T-cell (primary cell): ENCODE data around the gene TECTA. TPM values are rescaled to one million over a fixed set of nuclear protein-coding genes. Genes with fewer than 3 reads are reported as not detected.

Experiments used
- ATAC-seq, 4 experiments: fragments of 200-7000 bp in 3 of 4; fragments of 150-1000 bp in 1 of 4; cut with Tn5 transposase; replicated peaks in 1 of 4; 1 replicate in 3 of 4; 2 replicates in 1 of 4; pipeline ENCODE4 v1.10.0; 2021; ENCODE audit warnings: moderate library complexity in 3 of 4, mild to moderate bottlenecking in 2 of 4, moderate number of reproducible peaks in 1 of 4
- CTCF ChIA-PET, 2 donors: fragments of 300-600 bp; sonication (Branson Sonifier 250); formaldehyde crosslinking; loops; one replicate each; lab custom pipeline; 2022; ENCODE audit warnings: antibody characterized with exemption in 2 of 2; lab: Charles Lee
- POLR2A ChIA-PET, 2 donors: fragments of 300-600 bp; sonication (Branson Sonifier 250); formaldehyde crosslinking; loops; one replicate each; lab custom pipeline; 2022; ENCODE audit warnings: antibody characterized with exemption in 2 of 2; lab: Charles Lee
- DNase-seq, 35 experiments: peaks; one replicate each; pipeline versions ENCODE4 v3.0.0 to v3.0.0-alpha.2; 2013 to 2023
- H3K27ac ChIP-seq: one replicate; pipeline ENCODE4 v1.5.1; 2013; ENCODE audit warnings: low read length
- H3K27me3 ChIP-seq, 2 experiments: replicated peaks in 1 of 2; 1 replicate in 1 of 2; 2 replicates in 1 of 2; pipeline versions ENCODE4 v1.6.1 to v1.7.0; 2013; ENCODE audit warnings: low read length in 1 of 2, mixed read lengths in 1 of 2; ENCODE audit not compliant: control insufficient read depth in 2 of 2, insufficient read depth in 2 of 2; ENCODE audit errors: extremely low read depth in 1 of 2
- H3K36me3 ChIP-seq, 2 donors: 1 replicate in 1 of 2; 2 replicates in 1 of 2; pipeline versions ENCODE4 v1.6.1 to v1.7.0; 2013; ENCODE audit warnings: low read length in 1 of 2; ENCODE audit not compliant: control insufficient read depth in 2 of 2, insufficient read depth in 1 of 2; ENCODE audit errors: extremely low read depth in 1 of 2
- H3K4me1 ChIP-seq, 2 experiments: 1 replicate in 1 of 2; 2 replicates in 1 of 2; pipeline versions ENCODE4 v1.6.1 to v1.7.0; 2013; ENCODE audit warnings: low read length in 2 of 2, mixed read lengths in 1 of 2; ENCODE audit not compliant: insufficient read depth in 2 of 2, control insufficient read depth in 1 of 2; ENCODE audit errors: extremely low read depth in 1 of 2
- H3K4me3 ChIP-seq, 2 donors: 1 replicate in 1 of 2; 2 replicates in 1 of 2; pipeline versions ENCODE4 v1.5.1 to v1.7.0; 2013; ENCODE audit warnings: mild to moderate bottlenecking in 2 of 2, low read length in 1 of 2, moderate library complexity in 1 of 2; ENCODE audit not compliant: control insufficient read depth in 1 of 2; ENCODE audit errors: extremely low read depth in 1 of 2
- H3K9me3 ChIP-seq: 2 replicates; pipeline ENCODE4 v1.7.0; 2013
- H3K27ac Mint-ChIP-seq, 2 donors: one replicate each; pipeline ENCODE4 v1.8.0; 2020 to 2021; ENCODE audit warnings: mild to moderate bottlenecking in 2 of 2, mixed read lengths in 2 of 2
- H3K27me3 Mint-ChIP-seq, 2 donors: one replicate each; pipeline ENCODE4 v1.8.0; 2021 to 2022; ENCODE audit warnings: mixed read lengths in 2 of 2
- H3K36me3 Mint-ChIP-seq: one replicate; pipeline ENCODE4 v1.8.0; 2021; ENCODE audit warnings: mixed read lengths
- H3K4me1 Mint-ChIP-seq, 3 donors: one replicate each; pipeline ENCODE4 v1.8.0; 2020 to 2022; ENCODE audit warnings: mixed read lengths in 3 of 3, mild to moderate bottlenecking in 1 of 3
- H3K4me3 Mint-ChIP-seq, 3 donors: one replicate each; pipeline ENCODE4 v1.8.0; 2020 to 2022; ENCODE audit warnings: mild to moderate bottlenecking in 3 of 3, mixed read lengths in 3 of 3, moderate library complexity in 3 of 3
- H3K9me3 Mint-ChIP-seq, 3 donors: one replicate each; pipeline ENCODE4 v1.8.0; 2020 to 2022; ENCODE audit warnings: mixed read lengths in 3 of 3
- WGBS: methylation state at CpG from one replicate; pipeline ENCODE4 v1.1.5; 2013; ENCODE audit warnings: missing lambda C conversion rate; ENCODE audit not compliant: insufficient coverage; 5-methylcytosine and 5-hydroxymethylcytosine counted together
- total RNA-seq, 35 experiments: library from RNA in 6 of 35; stranded (reverse) in 6 of 35; fragments of 120-200 nt in 1 of 35; gene quantifications; one replicate each; pipeline versions ENCODE4 v1.2.1 to v1.2.4 and lab custom pipeline; 2013 to 2026

The TECTA gene, protein sequence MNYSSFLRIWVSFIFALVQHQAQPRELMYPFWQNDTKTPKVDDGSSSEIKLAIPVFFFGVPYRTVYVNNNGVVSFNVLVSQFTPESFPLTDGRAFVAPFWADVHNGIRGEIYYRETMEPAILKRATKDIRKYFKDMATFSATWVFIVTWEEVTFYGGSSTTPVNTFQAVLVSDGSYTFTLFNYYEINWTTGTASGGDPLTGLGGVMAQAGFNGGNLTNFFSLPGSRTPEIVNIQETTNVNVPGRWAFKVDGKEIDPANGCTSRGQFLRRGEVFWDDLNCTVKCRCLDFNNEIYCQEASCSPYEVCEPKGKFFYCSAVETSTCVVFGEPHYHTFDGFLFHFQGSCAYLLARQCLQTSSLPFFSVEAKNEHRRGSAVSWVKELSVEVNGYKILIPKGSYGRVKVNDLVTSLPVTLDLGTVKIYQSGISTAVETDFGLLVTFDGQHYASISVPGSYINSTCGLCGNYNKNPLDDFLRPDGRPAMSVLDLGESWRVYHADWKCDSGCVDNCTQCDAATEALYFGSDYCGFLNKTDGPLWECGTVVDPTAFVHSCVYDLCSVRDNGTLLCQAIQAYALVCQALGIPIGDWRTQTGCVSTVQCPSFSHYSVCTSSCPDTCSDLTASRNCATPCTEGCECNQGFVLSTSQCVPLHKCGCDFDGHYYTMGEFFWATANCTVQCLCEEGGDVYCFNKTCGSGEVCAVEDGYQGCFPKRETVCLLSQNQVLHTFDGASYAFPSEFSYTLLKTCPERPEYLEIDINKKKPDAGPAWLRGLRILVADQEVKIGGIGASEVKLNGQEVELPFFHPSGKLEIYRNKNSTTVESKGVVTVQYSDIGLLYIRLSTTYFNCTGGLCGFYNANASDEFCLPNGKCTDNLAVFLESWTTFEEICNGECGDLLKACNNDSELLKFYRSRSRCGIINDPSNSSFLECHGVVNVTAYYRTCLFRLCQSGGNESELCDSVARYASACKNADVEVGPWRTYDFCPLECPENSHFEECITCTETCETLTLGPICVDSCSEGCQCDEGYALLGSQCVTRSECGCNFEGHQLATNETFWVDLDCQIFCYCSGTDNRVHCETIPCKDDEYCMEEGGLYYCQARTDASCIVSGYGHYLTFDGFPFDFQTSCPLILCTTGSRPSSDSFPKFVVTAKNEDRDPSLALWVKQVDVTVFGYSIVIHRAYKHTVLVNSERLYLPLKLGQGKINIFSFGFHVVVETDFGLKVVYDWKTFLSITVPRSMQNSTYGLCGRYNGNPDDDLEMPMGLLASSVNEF (N-terminal part only)
- total RNA-seq (under 1 TPM; 0.30 to 0.60 (median 0.50) TPM), total RNA-seq (lab: John Stamatoyannopoulos, UW) (0.06 to 1.7 (median 0.55) reads per million in 29 experiments)
- total RNA-seq (2013): 0.26 TPM

DNA sequence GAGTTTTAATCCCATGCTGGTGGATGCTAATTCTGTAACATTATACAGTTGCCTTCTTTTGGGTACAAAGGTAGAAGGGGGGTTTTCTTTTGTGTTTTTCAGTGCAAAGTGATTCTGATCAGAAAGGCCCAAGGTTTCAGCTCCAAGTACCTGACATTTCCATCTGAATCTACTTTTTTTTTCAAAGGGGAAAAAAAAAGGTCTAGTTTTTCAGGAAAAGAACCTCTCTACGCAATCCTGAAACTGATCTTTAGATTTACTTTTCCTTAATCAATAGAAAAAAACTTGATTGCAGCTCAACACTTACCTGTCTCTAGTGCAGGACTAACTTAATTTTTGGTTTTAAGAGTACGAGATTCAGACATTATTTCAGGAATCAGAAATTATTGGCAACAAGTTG is at the start of gene TECTA:
Gene TECTA (plus strand): TSS at position 301 of the 400 bp plus-strand sequence. CDS start 1,423 bp downstream, outside the sequence.
- H3K9me3 Mint-ChIP-seq: no peaks in the 10 kb centered on the region

GRCh38 chr11:121053244-121053643 is 47.8 kb upstream of the TECTA start:
- Histone ChIP-seq H3K9me3 (no peaks in the 10 kb centered on the region), H3K36me3 (peaks cover 0 to 34% of the 10 kb centered on the region in 2 donors), H3K27me3 (no peaks in the 10 kb centered on the region), H3K27ac (no peak overlapping the region), H3K4me3 (no peak overlapping the region), H3K4me1 (no peaks in the 10 kb centered on the region)
- H3K4me1 Mint-ChIP-seq: no peaks in the 10 kb centered on the region
- DNase-seq (no peak), ATAC-seq (no peak)
- ChIA-PET POLR2A (interaction anchor here in 1 of 2 donors (0.6 kb wide), 1 partner anchor 10 kb away, joined by 3 read pairs; no protein-coding TSS in a partner anchor), CTCF (no interaction called here)
- H3K4me3 Mint-ChIP-seq: no peak overlapping the region
- H3K27me3 Mint-ChIP-seq: no peaks in the 10 kb centered on the region
- no peak overlapping the region for H3K27ac Mint-ChIP-seq
- peaks cover 71% of the 10 kb centered on the region for H3K36me3 Mint-ChIP-seq
- H3K9me3 Mint-ChIP-seq: no peaks in the 10 kb centered on the region
- WGBS: 100% methylated on average over 3 of the region's 4 CpGs

More for the DNA sequence above, at the start of gene TECTA:
- ATAC-seq: no peak
- Histone ChIP-seq H3K27ac (no peak within 1 kb of the TSS), H3K4me3 (no peak within 1 kb of the TSS), H3K27me3 (no peaks in the 10 kb centered on the region), H3K9me3 (no peaks in the 10 kb centered on the region), H3K4me1 (no peaks in the 10 kb centered on the region), H3K36me3 (no peaks in the 10 kb centered on the region)
- H3K4me3 Mint-ChIP-seq: no peak within 1 kb of the TSS
- WGBS: no CpG with 5 or more reads among the region's 2 CpGs
- no peak for DNase-seq
- H3K4me1 Mint-ChIP-seq: no peaks in the 10 kb centered on the region
- peaks cover 0 to 3% of the 10 kb centered on the region in 2 donors for H3K27me3 Mint-ChIP-seq
- no peak within 1 kb of the TSS for H3K27ac Mint-ChIP-seq
- H3K36me3 Mint-ChIP-seq: no peaks in the 10 kb centered on the region
- POLR2A ChIA-PET: no interaction called here
- CTCF ChIA-PET: no interaction called here

- H3K4me1 ChIP-seq: no peaks in the 10 kb centered on the region
- Mint-ChIP-seq H3K4me1 (no peaks in the 10 kb centered on the region), H3K9me3 (no peaks in the 10 kb centered on the region), H3K36me3 (peaks cover 71% of the 10 kb centered on the region), H3K27ac (no peak overlapping the region), H3K27me3 (no peaks in the 10 kb centered on the region), H3K4me3 (no peak overlapping the region)
- H3K27me3 ChIP-seq: no peaks in the 10 kb centered on the region
- no peaks in the 10 kb centered on the region for H3K9me3 ChIP-seq
- DNase-seq (no peak), ATAC-seq (no peak)
- ChIA-PET CTCF (no interaction called here), POLR2A (no interaction called here)
- H3K27ac ChIP-seq: no peak overlapping the region
- no CpG with 5 or more reads among the region's 2 CpGs for WGBS
- peaks cover 0 to 34% of the 10 kb centered on the region in 2 donors for H3K36me3 ChIP-seq
- H3K4me3 ChIP-seq: no peak overlapping the region
Measured at GRCh38 chr11:121054266-121054665, 46.8 kb upstream of the TECTA start.

GRCh38 chr11:121055076-121055475 is 46.0 kb upstream of the TECTA start:
- CTCF ChIA-PET: no interaction called here

DNA sequence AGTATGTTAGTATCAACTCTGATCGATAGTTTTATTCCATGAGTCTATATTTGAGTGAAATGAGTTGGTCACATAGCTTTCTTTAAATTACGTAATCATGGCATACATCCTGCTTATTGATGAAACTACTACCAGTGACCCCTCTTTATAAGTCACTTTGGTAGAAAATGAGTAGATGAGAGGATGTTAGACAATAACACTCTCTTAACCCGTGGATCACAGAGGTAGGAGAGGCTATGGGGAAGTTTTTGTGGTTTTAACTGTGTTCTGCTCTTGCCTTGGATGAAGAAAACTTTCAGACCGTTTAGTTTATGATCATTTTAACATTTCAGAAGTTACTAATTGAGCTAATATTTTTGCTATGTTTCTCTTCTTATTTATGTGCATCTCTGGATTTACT is 43.1 kb upstream of the TECTA start:
- CTCF ChIA-PET: no interaction called here
- POLR2A ChIA-PET: no interaction called here
- Histone ChIP-seq H3K9me3 (no peaks in the 10 kb centered on the region), H3K36me3 (peaks cover 0 to 36% of the 10 kb centered on the region in 2 donors), H3K27me3 (no peaks in the 10 kb centered on the region), H3K4me3 (no peak overlapping the region), H3K27ac (no peak overlapping the region), H3K4me1 (no peaks in the 10 kb centered on the region)
- Mint-ChIP-seq H3K4me1 (no peaks in the 10 kb centered on the region), H3K9me3 (no peaks in the 10 kb centered on the region), H3K4me3 (no peak overlapping the region), H3K27ac (no peak overlapping the region), H3K36me3 (peaks cover 75% of the 10 kb centered on the region), H3K27me3 (no peaks in the 10 kb centered on the region)
- ATAC-seq (no peak), DNase-seq (no peak)
- no CpG with 5 or more reads among the region's 4 CpGs for whole genome bisulfite sequencing

More at GRCh38 chr11:121055076-121055475, 46.0 kb upstream of the TECTA start:
- WGBS: no CpG with 5 or more reads among the region's 3 CpGs
- no peaks in the 10 kb centered on the region for H3K4me1 Mint-ChIP-seq
- no peak overlapping the region for H3K4me3 ChIP-seq
- peaks cover 71% of the 10 kb centered on the region for H3K36me3 Mint-ChIP-seq
- H3K27me3 ChIP-seq: no peaks in the 10 kb centered on the region
- H3K27ac ChIP-seq: no peak overlapping the region
- ATAC-seq (no peak), DNase-seq (no peak)
- H3K9me3 Mint-ChIP-seq: no peaks in the 10 kb centered on the region
- H3K27ac Mint-ChIP-seq: no peak overlapping the region
- no peaks in the 10 kb centered on the region for H3K27me3 Mint-ChIP-seq
- H3K9me3 ChIP-seq: no peaks in the 10 kb centered on the region
- POLR2A ChIA-PET: interaction anchor here in 1 of 2 donors (0.6 kb wide), 1 partner anchor 11 kb away, joined by 3 read pairs; no protein-coding TSS in a partner anchor
- H3K4me1 ChIP-seq: no peaks in the 10 kb centered on the region
- H3K36me3 ChIP-seq: peaks cover 0 to 34% of the 10 kb centered on the region in 2 donors
- H3K4me3 Mint-ChIP-seq: no peak overlapping the region

DNA sequence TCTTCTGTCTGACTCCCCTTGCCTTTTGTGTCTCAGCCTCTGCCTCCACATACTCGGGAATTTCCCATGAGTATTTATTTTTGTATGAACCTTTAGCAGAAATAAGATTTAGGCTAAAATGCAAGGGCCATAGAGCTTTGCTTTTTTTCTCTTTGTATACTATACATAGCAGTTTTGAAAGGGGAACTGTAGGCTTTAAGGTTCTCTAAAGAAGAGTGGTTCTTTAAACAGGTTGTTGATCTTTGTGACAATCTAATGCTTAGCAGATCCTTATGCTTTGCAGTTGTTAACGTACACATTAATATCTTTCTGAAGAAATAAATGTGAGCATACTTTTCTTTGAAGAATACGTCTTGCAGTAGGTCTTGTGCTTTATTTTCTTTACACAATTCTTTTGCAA is 42.1 kb upstream of the TECTA start:
- POLR2A ChIA-PET: no interaction called here
- no peaks in the 10 kb centered on the region for H3K9me3 ChIP-seq
- Mint-ChIP-seq H3K27me3 (no peaks in the 10 kb centered on the region), H3K27ac (no peak overlapping the region), H3K36me3 (peaks cover 74% of the 10 kb centered on the region), H3K4me1 (no peaks in the 10 kb centered on the region), H3K4me3 (no peak overlapping the region), H3K9me3 (no peaks in the 10 kb centered on the region)
- no peak overlapping the region for H3K27ac ChIP-seq
- CTCF ChIA-PET: no interaction called here
- H3K27me3 ChIP-seq: no peaks in the 10 kb centered on the region
- H3K36me3 ChIP-seq: peaks cover 0 to 31% of the 10 kb centered on the region in 2 donors
- DNase-seq (no peak), ATAC-seq (no peak)
- H3K4me1 ChIP-seq: no peaks in the 10 kb centered on the region
- no peak overlapping the region for H3K4me3 ChIP-seq
- WGBS: no CpG with 5 or more reads among the region's 3 CpGs
